Adipocyte (in vitro differentiated cells): ENCODE measurements around the gene CAPN10.
"Not testable (repeated sequence)": the region's sequence is repeated elsewhere in the genome, so short reads cannot be mapped to it uniquely, and the experiment has no call there.

Experiments
- DNase-seq: peaks from one replicate; pipeline ENCODE4 v3.0.0-alpha.2; 2015; ENCODE audit warnings: low read depth
- H3K27me3 ChIP-seq: replicated peaks from 2 replicates; pipeline ENCODE4 v1.7.0; 2013; ENCODE audit warnings: mild to moderate bottlenecking, low read length, moderate library complexity; ENCODE audit not compliant: control insufficient read depth, insufficient read depth
- H3K36me3 ChIP-seq: 2 replicates; pipeline ENCODE4 v1.7.0; 2013; ENCODE audit warnings: low read length, mild to moderate bottlenecking, moderate library complexity; ENCODE audit not compliant: control insufficient read depth, insufficient read depth, severe bottlenecking
- H3K4me1 ChIP-seq: 2 replicates; pipeline ENCODE4 v1.7.0; 2013; ENCODE audit warnings: mild to moderate bottlenecking, low read length, moderate library complexity; ENCODE audit not compliant: control insufficient read depth, insufficient read depth
- H3K4me3 ChIP-seq: 2 replicates; pipeline ENCODE4 v1.7.0; 2013; ENCODE audit warnings: mild to moderate bottlenecking, low read length, moderate library complexity
- H3K9ac ChIP-seq: 2 replicates; pipeline ENCODE4 v1.7.0; 2013; ENCODE audit warnings: mild to moderate bottlenecking, low read length, moderate library complexity
- H3K9me3 ChIP-seq: 2 replicates; pipeline ENCODE4 v1.7.0; 2013; ENCODE audit warnings: mild to moderate bottlenecking, low read length, moderate library complexity; ENCODE audit not compliant: control insufficient read depth

CAPN10 gene

DNA sequence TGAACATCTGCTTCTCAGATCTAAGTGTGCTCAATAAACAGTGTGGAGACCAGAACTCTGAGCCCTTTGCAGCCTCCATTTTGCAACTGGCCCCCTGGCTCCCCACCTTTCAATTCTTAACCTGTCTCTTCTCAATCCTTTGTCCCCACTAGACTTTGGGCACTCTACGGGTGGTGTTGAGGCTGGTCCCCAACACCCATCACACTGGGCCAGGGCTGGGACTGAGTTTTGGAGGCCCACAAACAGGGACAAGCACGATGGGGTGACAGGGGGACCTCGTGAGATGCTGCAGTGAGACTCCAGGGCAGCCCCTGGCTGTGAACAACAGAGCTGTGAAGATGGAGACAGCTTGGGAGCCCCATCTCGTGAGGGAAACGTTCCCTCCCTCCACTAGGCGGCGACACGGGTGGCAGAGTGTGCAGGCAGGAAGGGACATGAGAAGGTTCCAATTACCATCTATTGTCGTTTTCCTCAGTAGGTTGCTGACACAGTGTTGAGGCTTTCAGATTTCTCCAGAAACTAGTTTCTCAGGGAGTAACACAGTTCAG, 29.9 kb upstream of the CAPN10 start:
- Histone ChIP-seq H3K36me3 (peaks cover 4% of the 10 kb centered on the region), H3K9me3 (no peaks in the 10 kb centered on the region), H3K4me1 (peaks cover 35% of the 10 kb centered on the region)

DNA sequence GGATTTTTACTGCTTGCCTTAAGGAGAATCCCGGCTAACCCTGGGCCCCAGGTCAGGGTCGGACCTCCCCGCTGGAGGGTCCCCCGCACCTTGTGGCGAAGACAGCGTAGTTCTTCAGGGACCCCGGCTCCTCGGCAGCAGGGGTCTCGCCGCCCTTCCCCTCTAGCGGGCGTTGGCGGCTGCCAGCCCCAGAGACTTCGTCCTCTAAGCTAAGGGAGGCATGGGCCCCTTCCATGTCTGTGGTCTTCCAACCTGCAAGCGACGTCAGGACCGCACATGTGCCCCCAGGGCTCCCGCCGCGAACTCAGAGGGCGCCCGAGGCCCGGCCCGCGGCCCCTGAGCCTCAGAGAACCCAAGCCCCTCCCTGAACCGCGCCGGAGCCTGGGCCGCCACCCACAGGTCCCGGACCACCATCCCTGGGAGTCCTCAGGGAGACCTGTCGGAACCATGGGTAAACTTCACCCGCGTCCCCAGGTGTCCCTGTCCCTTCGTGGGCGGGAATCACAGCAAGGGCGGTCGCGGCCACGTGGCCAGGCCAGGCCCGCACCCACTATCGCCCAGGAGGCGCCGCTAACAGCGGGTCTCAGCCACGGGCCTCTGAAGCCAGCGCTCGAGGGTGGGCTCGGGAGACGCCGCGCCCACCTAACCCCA, 29.3 kb upstream of the CAPN10 start:
- peaks cover 3% of the 10 kb centered on the region for H3K36me3 ChIP-seq
- H3K27me3 ChIP-seq: no peaks in the 10 kb centered on the region
- peak overlapping the region; percentile 50 for H3K9ac ChIP-seq
- peak overlapping the region; percentile 70 for H3K4me3 ChIP-seq
- H3K4me1 ChIP-seq: peaks cover 39% of the 10 kb centered on the region
- no peaks in the 10 kb centered on the region for H3K9me3 ChIP-seq
- peak; percentile 20 for DNase-seq

More for the DNA sequence above, 29.9 kb upstream of the CAPN10 start:
- Histone ChIP-seq H3K4me3 (peak overlapping the region; percentile 70), H3K27me3 (no peaks in the 10 kb centered on the region), H3K9ac (peak overlapping the region; percentile 50)
- DNase-seq: peak; percentile 40

DNA sequence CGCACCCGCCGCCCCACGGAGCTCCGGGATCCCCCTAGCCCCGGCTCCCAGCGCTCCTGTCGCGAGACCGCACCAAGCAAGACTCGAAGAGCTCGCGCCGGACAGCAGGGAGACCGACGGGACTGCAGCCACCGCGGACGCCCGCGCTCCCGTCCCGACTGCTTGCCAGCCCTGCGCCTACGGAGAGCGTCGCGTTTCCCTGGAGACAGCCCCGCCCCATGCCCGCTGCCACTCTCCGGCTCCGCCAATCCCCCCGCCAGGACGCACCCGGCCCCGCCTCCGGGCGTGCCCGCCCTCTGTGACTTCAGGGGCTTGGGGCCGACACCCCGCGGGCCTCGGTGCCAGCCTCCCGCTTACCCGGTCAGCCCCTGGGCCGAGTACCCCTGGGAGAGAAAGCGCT, 28.7 kb upstream of the CAPN10 start, which contains the start of gene ANKMY1:
Gene ANKMY1, minus strand, starts transcription at position 181 of the 400 bp plus-strand sequence. CDS start 653 bp downstream, outside the sequence.
- H3K4me3 ChIP-seq: peak within 1 kb of the TSS; percentile 70
- DNase-seq: peak; percentile 89
- no peaks in the 10 kb centered on the region for H3K9me3 ChIP-seq
- peaks cover 43% of the 10 kb centered on the region for H3K4me1 ChIP-seq
- peaks cover 3% of the 10 kb centered on the region for H3K36me3 ChIP-seq
- no peaks in the 10 kb centered on the region for H3K27me3 ChIP-seq
- H3K9ac ChIP-seq: peak within 1 kb of the TSS; percentile 50

DNA sequence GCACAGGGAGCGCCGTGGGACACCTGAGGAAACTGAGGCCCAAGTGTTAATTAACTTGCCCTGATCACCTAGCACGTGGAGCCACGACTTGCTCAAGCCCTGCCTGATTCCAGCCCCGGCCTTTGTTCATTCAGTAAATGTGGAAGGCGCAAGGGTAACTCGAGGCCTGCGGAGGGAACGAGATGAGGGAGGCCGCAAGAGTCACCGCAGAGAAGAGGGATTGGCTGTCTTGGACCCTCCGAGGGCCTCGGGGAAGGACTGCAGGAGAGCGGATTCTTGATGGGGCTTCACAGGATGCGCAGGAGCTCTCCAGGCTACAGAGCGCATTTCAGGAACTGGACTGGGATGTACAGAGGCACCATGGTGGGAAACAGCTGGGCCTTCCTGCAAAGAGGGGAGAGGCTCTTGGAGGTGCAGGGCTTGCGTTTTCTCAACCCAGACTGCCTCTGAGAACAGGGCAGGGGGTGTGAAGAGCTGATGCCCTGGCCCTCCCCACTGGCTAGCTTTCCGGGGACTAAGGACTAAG, 28.2 kb upstream of the CAPN10 start:
- peaks cover 43% of the 10 kb centered on the region for H3K4me1 ChIP-seq
- peak overlapping the region; percentile 14 for H3K9ac ChIP-seq
- peak overlapping the region; percentile 62 for H3K4me3 ChIP-seq
- no peaks in the 10 kb centered on the region for H3K27me3 ChIP-seq
- H3K36me3 ChIP-seq: peaks cover 3% of the 10 kb centered on the region
- DNase-seq: no peak
- H3K9me3 ChIP-seq: no peaks in the 10 kb centered on the region

DNA sequence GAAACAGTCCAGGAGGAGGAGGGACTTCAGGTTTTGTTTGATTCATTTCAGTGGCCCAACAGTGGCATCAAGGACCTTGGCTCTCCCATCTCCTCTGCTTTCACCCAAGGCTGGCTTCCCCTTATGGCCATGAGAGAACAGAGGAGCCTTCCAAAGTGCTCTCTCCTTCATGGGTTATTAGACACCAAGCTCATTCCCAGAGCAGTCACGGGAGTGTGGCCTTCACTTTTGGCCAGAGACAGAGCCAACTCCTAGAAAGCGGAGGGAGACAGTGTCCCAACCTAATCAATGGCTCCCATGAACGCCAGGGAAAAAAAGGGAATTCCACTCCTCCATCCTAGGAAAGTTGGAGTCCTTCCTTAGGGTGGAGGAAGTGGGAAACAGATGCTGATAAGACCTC, 27.2 kb upstream of the CAPN10 start:
- no peaks in the 10 kb centered on the region for H3K9me3 ChIP-seq
- peaks cover 43% of the 10 kb centered on the region for H3K4me1 ChIP-seq
- DNase-seq: no peak
- H3K27me3 ChIP-seq: no peaks in the 10 kb centered on the region
- H3K9ac ChIP-seq: peak overlapping the region; percentile 91
- peak overlapping the region; percentile 85 for H3K4me3 ChIP-seq
- H3K36me3 ChIP-seq: peaks cover 3% of the 10 kb centered on the region

DNA sequence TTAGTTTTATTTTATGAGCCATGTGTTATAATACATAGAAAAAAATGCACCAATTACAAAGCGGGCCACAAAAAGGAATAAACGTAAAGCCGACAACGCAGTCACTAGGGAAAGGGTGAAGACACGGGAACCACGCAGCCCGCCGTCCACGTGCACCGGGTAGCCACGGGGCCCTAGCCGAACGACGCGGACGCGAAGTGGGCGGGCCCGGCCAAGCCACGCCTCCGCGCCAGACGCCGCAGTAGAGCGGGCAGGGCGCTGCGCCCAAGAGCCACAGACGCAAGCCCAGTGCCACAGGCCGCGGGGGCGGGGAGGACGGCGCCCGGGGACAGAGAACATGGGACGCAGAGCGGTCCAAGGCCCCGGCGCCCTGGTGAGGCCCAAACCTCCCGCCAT, 26.5 kb upstream of the CAPN10 start, which contains the start of gene DUSP28:
Gene DUSP28, plus strand, starts transcription at position 274 of the 396 bp plus-strand sequence. CDS start 328 bp downstream, outside the sequence.
- Histone ChIP-seq H3K9ac (peak within 1 kb of the TSS; percentile 91), H3K36me3 (no peaks in the 10 kb centered on the region), H3K9me3 (no peaks in the 10 kb centered on the region), H3K27me3 (no peaks in the 10 kb centered on the region), H3K4me3 (peak within 1 kb of the TSS; percentile 85), H3K4me1 (peaks cover 43% of the 10 kb centered on the region)
- peak; percentile 97 for DNase-seq

DNA sequence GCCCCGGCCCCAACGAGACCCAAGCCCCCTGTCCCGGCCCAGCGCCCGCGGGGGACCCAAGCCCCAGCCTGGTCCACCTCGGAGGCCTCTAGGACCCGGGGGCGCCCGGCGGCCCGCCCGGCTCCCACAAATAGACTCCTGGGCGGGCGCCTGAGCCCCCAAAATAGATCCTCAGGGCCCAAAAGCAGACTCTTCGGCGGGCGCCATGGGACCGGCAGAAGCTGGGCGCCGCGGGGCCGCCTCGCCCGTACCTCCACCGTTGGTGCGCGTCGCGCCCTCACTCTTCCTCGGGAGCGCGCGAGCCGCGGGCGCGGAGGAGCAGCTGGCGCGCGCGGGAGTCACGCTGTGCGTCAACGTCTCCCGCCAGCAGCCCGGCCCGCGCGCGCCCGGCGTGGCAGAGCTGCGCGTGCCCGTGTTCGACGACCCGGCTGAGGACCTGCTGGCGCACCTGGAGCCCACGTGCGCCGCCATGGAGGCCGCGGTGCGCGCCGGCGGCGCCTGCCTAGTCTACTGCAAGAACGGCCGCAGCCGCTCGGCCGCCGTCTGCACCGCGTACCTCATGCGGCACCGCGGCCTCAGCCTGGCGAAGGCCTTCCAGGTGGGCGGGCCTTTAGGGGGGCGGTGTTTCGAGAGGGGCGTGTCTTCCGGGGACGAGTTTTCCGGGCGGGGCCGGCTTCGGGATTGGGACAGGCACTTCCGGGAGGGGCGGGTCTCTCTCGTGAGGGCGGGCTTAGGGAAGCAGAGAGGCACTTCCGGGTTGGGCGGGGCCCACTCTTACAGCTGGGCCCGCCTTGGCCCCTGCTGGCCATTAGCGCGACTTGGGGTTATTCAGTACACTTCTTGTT, 25.8 kb upstream of the CAPN10 start:
- peak; percentile 100 for DNase-seq
- Histone ChIP-seq H3K4me3 (peak overlapping the region; percentile 85), H3K9me3 (no peaks in the 10 kb centered on the region)

DNA sequence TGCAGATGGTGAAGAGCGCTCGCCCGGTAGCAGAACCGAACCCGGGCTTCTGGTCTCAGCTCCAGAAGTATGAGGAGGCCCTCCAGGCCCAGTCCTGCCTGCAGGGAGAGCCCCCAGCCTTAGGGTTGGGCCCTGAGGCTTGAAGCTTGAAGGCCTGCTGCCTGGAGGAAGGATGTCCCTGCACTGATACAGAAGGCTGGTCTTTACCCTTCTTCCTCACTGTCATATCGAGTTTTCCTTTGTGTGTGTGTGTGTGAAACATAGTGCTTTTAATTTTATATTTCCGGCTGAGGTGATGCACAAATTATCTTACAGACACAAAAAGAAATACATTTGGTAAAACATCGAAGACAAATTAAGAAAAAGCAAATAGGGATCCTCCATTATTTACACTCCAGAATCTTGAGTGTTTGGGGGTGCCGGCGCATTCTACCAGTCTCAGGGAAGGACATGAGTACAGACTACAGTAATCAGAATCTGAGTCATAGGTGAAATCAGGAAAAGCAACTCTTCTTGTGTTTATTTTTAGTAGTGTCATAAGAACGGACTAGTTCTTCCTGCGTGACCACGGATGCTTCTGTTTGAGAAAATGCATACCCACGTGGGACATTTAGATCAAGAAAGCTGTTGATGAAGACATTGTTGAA, 25.1 kb upstream of the CAPN10 start:
- H3K27me3 ChIP-seq: no peaks in the 10 kb centered on the region
- peak; percentile 59 for DNase-seq
- peaks cover 52% of the 10 kb centered on the region for H3K4me1 ChIP-seq
- no peaks in the 10 kb centered on the region for H3K9me3 ChIP-seq
- peak overlapping the region; percentile 85 for H3K4me3 ChIP-seq
- H3K9ac ChIP-seq: peak overlapping the region; percentile 90
- no peaks in the 10 kb centered on the region for H3K36me3 ChIP-seq

More for the DNA sequence above, 25.8 kb upstream of the CAPN10 start:
- H3K9ac ChIP-seq: peak overlapping the region; percentile 91
- peaks cover 46% of the 10 kb centered on the region for H3K4me1 ChIP-seq
- no peaks in the 10 kb centered on the region for H3K36me3 ChIP-seq
- no peaks in the 10 kb centered on the region for H3K27me3 ChIP-seq

DNA sequence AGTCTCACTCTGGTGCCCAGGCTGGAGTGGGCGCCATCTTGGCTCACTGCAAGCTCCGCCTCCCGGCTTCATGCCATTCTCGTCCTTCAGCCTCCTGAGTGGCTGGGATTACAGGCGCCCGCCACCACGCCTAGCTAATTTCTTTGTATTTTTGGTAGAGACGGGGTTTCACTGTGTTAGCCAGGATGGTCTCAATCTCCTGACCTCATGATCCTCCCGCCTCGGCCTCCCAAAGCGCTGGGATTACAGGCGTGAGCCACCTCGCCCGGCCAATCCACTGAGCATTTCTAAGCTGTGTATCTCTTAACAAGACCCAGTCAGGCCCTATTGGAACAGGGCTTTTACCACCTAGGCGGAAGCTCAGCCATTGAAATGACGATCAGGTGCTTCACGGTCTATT, 23.3 kb upstream of the CAPN10 start:
- not testable (repeated sequence) for H3K9me3 ChIP-seq, H3K36me3 ChIP-seq, H3K9ac ChIP-seq, H3K4me3 ChIP-seq, DNase-seq, H3K27me3 ChIP-seq
- H3K4me1 ChIP-seq: peaks cover 54% of the 10 kb centered on the region

DNA sequence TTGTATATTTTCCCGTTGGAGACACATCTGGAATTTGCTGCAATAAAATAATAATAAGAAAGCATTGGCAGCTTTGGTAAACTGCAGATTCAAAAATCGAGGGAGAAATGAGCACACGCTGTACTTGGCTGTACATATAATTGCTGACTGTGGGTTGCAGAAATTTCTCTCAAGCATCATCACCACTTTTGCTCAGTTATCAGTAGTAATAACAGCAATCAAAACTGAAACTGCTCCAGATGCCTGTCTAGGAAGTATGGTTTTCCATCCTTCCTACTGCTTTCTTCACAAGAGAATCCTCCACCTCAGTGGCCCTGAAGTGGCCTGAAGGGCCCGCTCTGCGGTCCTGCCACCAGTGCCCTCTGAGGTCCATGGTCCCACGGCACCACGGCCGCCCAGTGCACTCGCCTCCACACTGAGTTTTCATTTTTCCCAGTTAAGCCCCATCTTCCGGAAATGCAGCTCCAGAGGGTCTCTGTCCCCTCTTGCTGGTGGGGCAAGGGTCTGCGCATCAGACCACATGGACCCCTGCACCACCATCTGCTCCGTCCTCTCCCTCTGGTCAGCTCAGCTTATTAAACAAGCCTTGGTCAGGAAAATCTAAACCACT, 22.5 kb upstream of the CAPN10 start:
- Histone ChIP-seq H3K9ac (no peak overlapping the region), H3K36me3 (no peaks in the 10 kb centered on the region), H3K27me3 (no peaks in the 10 kb centered on the region), H3K9me3 (no peaks in the 10 kb centered on the region), H3K4me1 (peaks cover 46% of the 10 kb centered on the region), H3K4me3 (no peak overlapping the region)
- DNase-seq: no peak
